Activated T-helper 1 cell treated with anti-CD3 and anti-CD28 coated beads, Interleukin-2, amount 50 U/mL, for 16 hours (primary cell): Measurements from ENCODE around the gene GPR180.

ENCODE experiments used
- DNase-seq, 2 donors: peaks; one replicate each; pipeline ENCODE4 v3.0.0-alpha.2; 2020; ENCODE audit warnings: low read depth in 1 of 2, low spot score in 1 of 2

The GPR180 gene

DNA sequence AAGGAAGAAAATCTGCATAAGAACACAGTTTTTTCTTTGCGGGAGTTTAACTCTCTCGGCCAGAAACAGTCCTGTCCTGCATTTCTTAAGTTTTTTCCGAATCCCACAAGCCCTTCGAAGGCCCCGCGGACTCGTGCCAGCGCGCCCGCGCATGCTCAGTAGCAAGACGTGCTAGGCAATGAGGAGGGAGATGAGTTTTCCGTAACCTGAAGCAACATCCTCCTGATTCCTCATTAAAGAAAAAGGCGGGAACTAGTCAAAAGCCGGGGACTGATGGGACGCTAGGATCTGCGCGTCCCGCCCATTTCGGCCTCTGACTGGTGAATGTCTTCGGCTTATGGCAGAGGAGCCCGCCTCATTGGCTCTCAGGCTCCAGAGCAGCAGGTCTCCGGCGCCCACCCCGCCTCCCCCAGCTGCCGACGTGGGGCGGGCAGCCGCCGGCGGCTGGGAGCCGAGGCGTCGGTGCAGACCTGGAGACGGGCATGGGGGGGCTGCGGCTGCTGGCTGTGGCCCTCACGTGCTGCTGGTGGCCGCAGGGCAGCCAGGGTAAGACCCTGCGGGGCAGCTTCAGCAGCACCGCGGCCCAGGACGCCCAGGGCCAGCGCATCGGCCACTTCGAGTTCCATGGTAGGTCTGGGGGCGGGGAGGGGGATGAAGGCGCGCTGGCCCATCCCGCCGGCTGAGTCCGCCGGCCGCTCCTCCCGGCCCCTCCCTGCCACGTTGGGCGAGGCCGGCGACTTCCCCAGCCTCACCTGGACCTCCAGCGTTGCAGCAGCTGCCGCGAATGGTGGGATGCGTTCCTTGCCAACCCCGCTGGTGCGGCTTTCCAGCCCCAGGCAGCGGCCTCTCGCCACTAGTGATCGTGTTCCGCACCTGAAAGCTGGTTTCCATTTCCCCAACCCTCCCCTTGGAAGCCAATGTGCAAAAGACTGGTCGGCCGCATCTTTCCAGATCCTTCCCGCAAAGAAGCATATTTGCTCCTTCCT, at the start of gene GPR180:
GPR180 (plus strand) TSS at position 412 of the 986 bp plus-strand sequence; CDS start at position 483, 71 bp downstream.
- DNase-seq: peak; percentile 66 to 84

- no peak for DNase-seq
These were observed 49.6 kb upstream of the GPR180 start for GRCh38 chr13:94552095-94552494.

DNA sequence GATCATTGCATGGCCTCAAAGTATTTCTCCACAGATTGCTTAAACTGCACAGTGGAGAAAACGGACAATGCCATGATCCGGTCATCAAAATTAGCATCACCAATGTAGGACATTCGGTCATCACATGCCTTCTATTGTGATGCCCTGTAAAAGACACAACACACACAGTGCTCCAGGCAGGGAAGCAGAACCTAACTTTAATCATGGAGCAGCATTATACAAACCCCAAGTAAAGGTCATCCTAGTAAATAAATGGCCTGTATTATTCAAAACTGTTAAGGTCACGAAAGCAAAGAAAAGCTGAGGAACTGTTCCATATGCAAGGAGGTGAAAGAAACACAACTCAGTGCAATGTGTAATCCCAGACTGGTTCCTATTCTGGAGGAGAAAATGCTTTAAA, 47.9 kb upstream of the GPR180 start:
- no peak for DNase-seq

GRCh38 chr13:94556041-94556440, 45.6 kb upstream of the GPR180 start:
- DNase-seq: no peak

- DNase-seq: no peak
These were observed 45.0 kb upstream of the GPR180 start for GRCh38 chr13:94556621-94557020.

GRCh38 chr13:94557684-94558235, 43.9 kb upstream of the GPR180 start:
- no peak for DNase-seq

DNA sequence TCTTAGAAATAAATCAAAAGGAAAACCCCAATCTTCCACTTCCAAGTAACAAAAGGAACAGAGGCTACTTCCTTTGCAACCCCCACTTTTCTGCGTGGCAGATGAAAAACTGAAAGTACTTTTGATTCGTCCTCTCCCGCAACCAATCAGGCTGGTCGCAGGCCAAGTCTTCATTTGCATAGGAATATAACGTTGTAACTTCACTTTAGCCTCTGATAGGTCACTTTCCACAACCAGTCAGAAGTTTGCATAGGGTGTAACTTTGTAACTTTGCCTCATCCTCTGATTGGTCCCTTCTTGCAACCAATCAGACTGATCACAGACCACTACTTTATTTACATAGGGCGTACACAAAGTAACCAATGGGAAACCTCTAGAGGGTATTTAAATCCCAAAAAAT, 42.9 kb upstream of the GPR180 start:
- no peak for DNase-seq

DNA sequence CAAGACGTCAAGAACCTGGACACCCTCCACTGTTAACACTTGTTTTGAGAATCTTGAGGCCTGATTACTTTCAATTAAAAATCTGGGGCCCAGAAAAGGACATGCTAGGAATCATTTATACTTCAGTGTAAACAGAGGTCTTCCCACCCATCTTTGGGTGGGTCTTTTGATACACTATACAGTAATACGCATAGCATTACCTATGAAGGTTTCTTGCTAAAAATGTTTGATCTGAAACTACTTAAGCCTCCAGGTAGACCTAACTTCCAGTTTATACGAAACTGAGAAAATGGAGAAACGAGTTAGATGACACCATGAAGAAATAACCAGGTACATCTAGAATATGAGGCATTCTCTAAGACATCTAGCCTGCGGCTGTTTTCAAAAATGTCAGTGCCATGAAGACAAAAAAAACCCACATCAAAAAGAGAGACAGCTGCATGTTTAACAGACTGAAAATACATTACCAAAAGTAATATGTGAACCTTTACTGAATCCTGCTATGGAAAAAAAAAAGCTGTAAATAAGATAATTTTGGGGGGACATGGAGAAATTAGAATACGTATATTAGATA, 42.3 kb upstream of the GPR180 start:
- DNase-seq: no peak

GRCh38 chr13:94560116-94560515, 41.5 kb upstream of the GPR180 start:
- no peak for DNase-seq

DNA sequence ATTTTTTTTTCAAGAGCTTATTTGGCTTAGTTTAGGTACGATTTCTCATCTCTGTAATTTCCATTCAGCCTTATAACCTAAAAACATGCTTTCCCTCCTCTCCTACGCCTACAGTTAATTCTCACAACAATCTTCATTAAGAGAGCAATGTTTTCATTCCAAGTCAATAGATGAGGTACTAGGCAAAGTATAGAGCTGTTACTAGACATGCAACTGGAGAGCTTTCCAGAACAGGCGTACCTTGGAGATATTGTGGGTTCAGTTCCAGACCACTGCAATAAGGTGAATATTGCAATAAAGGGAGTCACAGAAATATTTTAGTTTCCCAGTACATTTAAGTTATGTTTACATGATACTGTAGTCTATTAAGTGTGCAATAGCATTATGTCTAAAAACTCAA, 40.5 kb upstream of the GPR180 start:
- DNase-seq: no peak

DNA sequence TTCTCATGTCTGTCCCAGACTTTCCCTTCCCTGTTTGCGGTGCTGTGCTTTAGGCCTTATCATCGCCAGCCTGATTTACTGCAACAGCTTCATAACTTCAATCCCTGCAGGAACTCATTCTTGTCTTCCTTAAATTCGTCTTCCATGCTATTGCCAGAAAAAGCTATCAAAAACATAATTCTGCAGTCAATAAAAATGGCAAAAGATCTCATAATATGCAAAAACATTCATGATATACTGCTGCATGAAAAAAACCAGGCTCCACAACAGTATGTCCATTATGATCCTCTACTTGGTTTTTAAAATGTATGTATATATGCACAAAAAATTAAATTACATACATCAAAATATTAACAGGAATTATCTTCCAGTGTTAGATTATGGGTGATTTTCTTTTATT, 34.1 kb upstream of the GPR180 start:
- no peak for DNase-seq

GRCh38 chr13:94568443-94568842, 33.2 kb upstream of the GPR180 start:
- no peak for DNase-seq

- DNase-seq: no peak
These were observed 32.0 kb upstream of the GPR180 start for GRCh38 chr13:94569615-94570014.

DNA sequence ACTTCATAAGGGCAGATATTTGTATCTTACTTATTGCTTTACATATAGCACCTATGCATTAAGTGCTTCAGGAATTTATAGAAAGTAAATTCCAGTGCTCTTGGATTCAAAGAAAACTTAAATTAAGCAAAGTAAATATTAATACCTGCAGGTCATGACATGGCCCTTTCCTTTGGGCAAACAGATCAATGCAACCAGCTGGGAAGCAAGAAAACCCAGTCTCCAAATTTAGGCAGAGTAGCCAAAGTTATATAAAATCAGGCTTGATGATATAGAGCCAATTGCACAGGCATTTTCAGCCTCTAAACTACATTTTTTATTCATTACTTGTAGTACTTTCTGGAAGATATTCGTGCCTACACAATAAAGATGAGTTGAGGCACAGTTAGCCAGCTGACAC, 22.6 kb upstream of the GPR180 start:
- no peak for DNase-seq

DNA sequence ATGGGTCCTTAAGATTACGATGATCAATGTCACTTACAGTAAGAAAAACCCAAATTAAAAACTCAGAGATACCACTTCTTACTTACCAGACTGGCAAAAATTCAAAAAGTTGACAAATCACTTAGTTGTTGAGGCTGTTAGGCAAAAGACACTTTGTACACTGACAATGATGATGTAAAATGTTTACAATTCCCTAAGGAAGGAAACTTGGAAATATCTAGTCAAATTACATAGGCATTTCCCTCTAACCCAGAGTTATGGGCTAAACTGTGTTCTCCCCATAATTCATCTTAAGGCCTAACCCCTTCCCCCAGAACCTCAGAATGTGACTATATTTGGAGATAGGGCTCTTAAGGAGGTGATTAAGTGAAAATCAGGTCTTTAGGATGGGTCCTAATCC, 17.7 kb upstream of the GPR180 start:
- no peak for DNase-seq

GRCh38 chr13:94585543-94586101, 16.0 kb upstream of the GPR180 start:
- DNase-seq: no peak

DNA sequence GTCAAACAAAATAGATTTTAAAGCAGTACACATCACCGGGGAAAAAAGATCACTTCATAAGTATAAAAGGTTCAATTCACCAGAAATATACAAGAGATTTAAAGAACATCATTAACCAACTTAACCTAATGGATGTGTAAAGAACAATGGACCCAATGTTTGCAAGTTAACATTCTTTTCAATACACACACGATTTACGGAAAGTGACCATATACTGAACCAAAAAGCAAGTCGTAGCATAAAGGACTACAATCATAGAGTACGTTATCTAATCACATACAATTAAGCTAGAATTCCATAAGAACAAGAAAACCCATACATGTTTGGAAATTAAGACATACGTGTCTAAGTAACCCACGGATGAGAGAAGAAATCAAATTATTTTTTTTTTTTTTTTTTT, 15.3 kb upstream of the GPR180 start:
- DNase-seq: no peak

DNA sequence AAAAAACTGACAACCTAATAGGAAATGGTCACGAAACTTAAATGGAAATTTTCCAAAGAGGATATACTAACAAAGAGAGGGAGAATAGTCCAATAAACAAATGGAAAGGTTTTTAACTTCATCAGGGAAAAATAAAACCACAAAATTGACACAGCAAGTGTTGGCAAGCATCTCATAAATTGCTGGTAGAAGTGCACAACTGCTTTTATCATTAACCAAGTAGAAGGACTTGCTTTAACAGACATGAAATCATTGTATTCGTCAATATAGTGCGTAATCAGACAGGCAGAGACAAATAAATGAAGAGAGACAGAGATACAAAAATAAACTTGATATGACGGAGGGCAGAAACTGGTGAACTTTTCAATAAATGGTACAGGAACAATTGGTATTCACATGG, 13.1 kb upstream of the GPR180 start:
- DNase-seq: no peak

DNA sequence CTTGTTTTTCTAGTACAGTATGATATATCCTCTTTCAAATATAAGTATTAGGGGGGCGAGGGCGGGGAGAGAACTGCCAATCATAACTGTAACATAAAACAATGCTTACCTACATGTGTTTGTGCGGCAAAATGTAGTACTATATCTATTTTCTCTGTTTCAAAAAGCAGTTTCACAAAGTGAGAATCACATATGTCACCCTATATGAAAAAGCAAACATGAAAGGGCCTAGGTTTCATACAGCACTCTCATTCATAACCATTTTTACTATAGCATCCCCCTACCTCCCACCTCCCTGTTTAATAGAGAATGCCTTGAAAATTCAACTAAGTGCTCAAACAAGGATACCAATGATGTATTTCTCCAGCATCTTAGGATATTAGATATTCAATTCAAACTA, 10.9 kb upstream of the GPR180 start:
- no peak for DNase-seq

DNA sequence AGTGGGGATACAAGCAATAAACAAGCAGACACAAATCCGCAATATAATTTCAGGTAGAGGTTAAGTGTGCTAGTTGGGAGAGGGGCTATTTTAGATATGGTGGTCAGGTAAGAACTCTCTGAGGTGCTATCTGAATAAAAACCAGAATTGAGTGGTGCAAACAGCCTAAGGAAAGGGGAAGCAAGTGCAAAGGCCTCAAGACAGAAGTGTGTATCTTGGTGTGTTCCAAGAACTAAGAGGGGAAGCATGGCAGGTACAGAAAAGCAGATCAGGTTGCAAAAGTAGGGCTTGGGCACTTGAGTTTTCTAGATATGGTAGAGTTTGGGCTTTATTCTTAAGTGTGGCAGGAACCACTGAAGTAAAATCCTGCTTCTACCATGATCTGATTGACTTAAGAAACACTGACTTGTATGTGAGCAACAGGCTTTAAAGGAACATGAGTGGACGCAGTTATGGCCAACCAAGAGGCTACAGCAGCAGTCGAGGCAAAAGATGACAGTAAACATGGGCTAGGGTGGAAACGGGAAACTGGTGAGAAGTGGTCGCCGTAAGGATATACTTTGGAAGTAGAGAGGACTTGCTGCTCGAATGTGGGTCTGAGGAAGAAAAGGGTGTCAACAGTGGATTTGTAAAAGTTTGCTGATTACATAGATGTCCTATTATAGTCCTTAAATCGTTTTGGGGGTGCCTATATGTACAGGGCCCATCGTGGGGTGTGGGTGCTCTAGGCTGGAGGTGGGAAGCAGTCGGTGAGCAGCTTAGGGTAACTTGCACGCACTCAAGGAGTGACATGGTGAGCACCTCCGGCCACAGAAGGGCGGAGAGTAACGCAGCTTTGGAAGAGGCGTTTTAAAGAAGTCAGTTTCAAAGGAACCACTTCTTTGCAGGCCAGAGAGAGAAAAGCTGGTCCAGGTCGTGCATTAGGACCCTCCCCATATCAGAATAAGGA, 6.4 kb upstream of the GPR180 start:
- no peak for DNase-seq
